GM23338 (cell line): ENCODE results near the gene ATP13A4. TPM values are rescaled to one million over a fixed set of nuclear protein-coding genes. Genes with fewer than 3 reads are reported as not detected.

Source experiments
- ATAC-seq: fragments of 200-7000 bp; cut with Tn5 transposase; 3 replicates; pipeline ENCODE4 v1.9.1; 2020
- DNase-seq: peaks from one replicate; pipeline ENCODE4 v3.0.0-alpha.2; 2015; ENCODE audit warnings: low spot score
- H2AFZ ChIP-seq: fragments of 200-600 bp; sonication (generic); 2 replicates; pipeline ENCODE4 v1.8.0; 2016; ENCODE audit warnings: antibody characterized with exemption, mild to moderate bottlenecking, moderate library complexity
- H3F3A ChIP-seq: fragments of 200-600 bp; sonication (generic); replicated peaks from 2 replicates; pipeline ENCODE4 v1.8.0; 2017; ENCODE audit warnings: antibody characterized with exemption, mixed run types, low read depth
- H3K27ac ChIP-seq: fragments of 200-600 bp; sonication (generic); 2 replicates; pipeline ENCODE4 v1.6.1; 2016; ENCODE audit warnings: low read depth
- H3K27me3 ChIP-seq: fragments of 200-600 bp; sonication (generic); 2 replicates; pipeline ENCODE4 v1.8.0; 2016; ENCODE audit warnings: mild to moderate bottlenecking, mixed run types, moderate library complexity; ENCODE audit not compliant: insufficient read depth
- H3K36me3 ChIP-seq: fragments of 200-600 bp; sonication (generic); 2 replicates; pipeline ENCODE4 v1.8.0; 2016; ENCODE audit warnings: mild to moderate bottlenecking; ENCODE audit not compliant: insufficient read depth
- H3K4me1 ChIP-seq: fragments of 200-600 bp; sonication (generic); 2 replicates; pipeline ENCODE4 v1.8.0; 2016; ENCODE audit warnings: mild to moderate bottlenecking, moderate library complexity; ENCODE audit not compliant: insufficient read depth
- H3K4me2 ChIP-seq: fragments of 200-600 bp; sonication (generic); 2 replicates; pipeline ENCODE4 v1.7.1; 2017; ENCODE audit warnings: mixed run types
- H3K4me3 ChIP-seq: fragments of 200-600 bp; sonication (generic); 2 replicates; pipeline ENCODE4 v1.6.1; 2016; ENCODE audit warnings: mixed run types
- H3K79me2 ChIP-seq: fragments of 200-600 bp; sonication (generic); replicated peaks from 2 replicates; pipeline ENCODE4 v1.8.0; 2017; ENCODE audit warnings: mild to moderate bottlenecking; ENCODE audit not compliant: insufficient read depth
- H3K9me2 ChIP-seq: fragments of 200-600 bp; sonication (generic); 2 replicates; pipeline ENCODE4 v1.8.0; 2017; ENCODE audit not compliant: insufficient read depth
- H4K20me1 ChIP-seq: fragments of 200-600 bp; sonication (generic); replicated peaks from 2 replicates; pipeline ENCODE4 v1.8.0; 2017; ENCODE audit warnings: mild to moderate bottlenecking; ENCODE audit not compliant: insufficient read depth
- H3K27ac Mint-ChIP-seq: 2 replicates; pipeline ENCODE4 v1.8.0; 2020; ENCODE audit warnings: inconsistent platforms, mild to moderate bottlenecking, moderate library complexity, mixed read lengths
- H3K27me3 Mint-ChIP-seq: 3 replicates; pipeline ENCODE4 v1.8.0; 2022; ENCODE audit warnings: low read depth, mild to moderate bottlenecking, moderate library complexity, mixed read lengths, inconsistent platforms; ENCODE audit not compliant: insufficient read depth, poor library complexity
- H3K36me3 Mint-ChIP-seq: 3 replicates; pipeline ENCODE4 v1.8.0; 2021; ENCODE audit warnings: low read depth, mild to moderate bottlenecking, inconsistent platforms, moderate library complexity, mixed read lengths
- H3K4me1 Mint-ChIP-seq: 3 replicates; pipeline ENCODE4 v1.8.0; 2020; ENCODE audit warnings: mild to moderate bottlenecking, inconsistent platforms, mixed read lengths
- H3K4me3 Mint-ChIP-seq: 3 replicates; pipeline ENCODE4 v1.8.0; 2021; ENCODE audit warnings: moderate library complexity, mild to moderate bottlenecking, inconsistent platforms, mixed read lengths
- H3K9me3 Mint-ChIP-seq: 3 replicates; pipeline ENCODE4 v1.8.0; 2020; ENCODE audit warnings: moderate library complexity, mild to moderate bottlenecking, inconsistent platforms, mixed read lengths
- CTCF ChIP-seq, 2 experiments: fragments of 200-600 bp in 1 of 2; sonication (generic) in 1 of 2; conservative IDR thresholded peaks; 2 replicates each; pipeline versions ENCODE4 v1.5.1 to v1.6.1; 2016 to 2017; ENCODE audit warnings: antibody characterized with exemption in 2 of 2, low read depth in 2 of 2, mild to moderate bottlenecking in 2 of 2, moderate library complexity in 1 of 2
- STAT1 ChIP-seq: IDR thresholded peaks from one replicate; pipeline ENCODE4 v1.6.1; 2016; ENCODE audit warnings: antibody characterized with exemption; ENCODE audit not compliant: unreplicated experiment
- ZNF331 ChIP-seq: fragments of 250-450 bp; sonication (Bioruptor Pico); IDR thresholded peaks from 2 replicates; pipeline ENCODE4 v1.5.0; 2020; ENCODE audit warnings: low read depth, mild to moderate bottlenecking, moderate library complexity
- polyA plus RNA-seq: library from polyadenylated mRNA; unstranded; fragments of >200 nt; fragmentation: Nextera tagmentation; extraction: Ambion mirVana; gene quantifications from 2 replicates; pipeline ENCODE4 v1.2.1, GENCODE V29; 2016
- total RNA-seq: library from RNA; depleted of rRNA; stranded (reverse); fragments of >200 nt; shearing (Covaris generic); gene quantifications from 2 replicates; pipeline ENCODE4 v1.2.3, GENCODE V29; 2014
- TF ChIP-seq, protein P1 (sequence below): fragments of 250-450 bp; sonication (Bioruptor Pico); IDR thresholded peaks from 2 replicates; pipeline ENCODE4 v1.5.0; 2020; ENCODE audit warnings: mild to moderate bottlenecking, moderate library complexity

Gene ATP13A4
- total and polyA plus RNA-seq, 2 experiments from 2014 or later, result not detected

- no peak for TF ChIP-seq CTCF (conservative IDR thresholded peaks at IDR 0.05; ENCODE audit: low read depth in 2 of 2)
- TF ChIP-seq, protein P1, sequence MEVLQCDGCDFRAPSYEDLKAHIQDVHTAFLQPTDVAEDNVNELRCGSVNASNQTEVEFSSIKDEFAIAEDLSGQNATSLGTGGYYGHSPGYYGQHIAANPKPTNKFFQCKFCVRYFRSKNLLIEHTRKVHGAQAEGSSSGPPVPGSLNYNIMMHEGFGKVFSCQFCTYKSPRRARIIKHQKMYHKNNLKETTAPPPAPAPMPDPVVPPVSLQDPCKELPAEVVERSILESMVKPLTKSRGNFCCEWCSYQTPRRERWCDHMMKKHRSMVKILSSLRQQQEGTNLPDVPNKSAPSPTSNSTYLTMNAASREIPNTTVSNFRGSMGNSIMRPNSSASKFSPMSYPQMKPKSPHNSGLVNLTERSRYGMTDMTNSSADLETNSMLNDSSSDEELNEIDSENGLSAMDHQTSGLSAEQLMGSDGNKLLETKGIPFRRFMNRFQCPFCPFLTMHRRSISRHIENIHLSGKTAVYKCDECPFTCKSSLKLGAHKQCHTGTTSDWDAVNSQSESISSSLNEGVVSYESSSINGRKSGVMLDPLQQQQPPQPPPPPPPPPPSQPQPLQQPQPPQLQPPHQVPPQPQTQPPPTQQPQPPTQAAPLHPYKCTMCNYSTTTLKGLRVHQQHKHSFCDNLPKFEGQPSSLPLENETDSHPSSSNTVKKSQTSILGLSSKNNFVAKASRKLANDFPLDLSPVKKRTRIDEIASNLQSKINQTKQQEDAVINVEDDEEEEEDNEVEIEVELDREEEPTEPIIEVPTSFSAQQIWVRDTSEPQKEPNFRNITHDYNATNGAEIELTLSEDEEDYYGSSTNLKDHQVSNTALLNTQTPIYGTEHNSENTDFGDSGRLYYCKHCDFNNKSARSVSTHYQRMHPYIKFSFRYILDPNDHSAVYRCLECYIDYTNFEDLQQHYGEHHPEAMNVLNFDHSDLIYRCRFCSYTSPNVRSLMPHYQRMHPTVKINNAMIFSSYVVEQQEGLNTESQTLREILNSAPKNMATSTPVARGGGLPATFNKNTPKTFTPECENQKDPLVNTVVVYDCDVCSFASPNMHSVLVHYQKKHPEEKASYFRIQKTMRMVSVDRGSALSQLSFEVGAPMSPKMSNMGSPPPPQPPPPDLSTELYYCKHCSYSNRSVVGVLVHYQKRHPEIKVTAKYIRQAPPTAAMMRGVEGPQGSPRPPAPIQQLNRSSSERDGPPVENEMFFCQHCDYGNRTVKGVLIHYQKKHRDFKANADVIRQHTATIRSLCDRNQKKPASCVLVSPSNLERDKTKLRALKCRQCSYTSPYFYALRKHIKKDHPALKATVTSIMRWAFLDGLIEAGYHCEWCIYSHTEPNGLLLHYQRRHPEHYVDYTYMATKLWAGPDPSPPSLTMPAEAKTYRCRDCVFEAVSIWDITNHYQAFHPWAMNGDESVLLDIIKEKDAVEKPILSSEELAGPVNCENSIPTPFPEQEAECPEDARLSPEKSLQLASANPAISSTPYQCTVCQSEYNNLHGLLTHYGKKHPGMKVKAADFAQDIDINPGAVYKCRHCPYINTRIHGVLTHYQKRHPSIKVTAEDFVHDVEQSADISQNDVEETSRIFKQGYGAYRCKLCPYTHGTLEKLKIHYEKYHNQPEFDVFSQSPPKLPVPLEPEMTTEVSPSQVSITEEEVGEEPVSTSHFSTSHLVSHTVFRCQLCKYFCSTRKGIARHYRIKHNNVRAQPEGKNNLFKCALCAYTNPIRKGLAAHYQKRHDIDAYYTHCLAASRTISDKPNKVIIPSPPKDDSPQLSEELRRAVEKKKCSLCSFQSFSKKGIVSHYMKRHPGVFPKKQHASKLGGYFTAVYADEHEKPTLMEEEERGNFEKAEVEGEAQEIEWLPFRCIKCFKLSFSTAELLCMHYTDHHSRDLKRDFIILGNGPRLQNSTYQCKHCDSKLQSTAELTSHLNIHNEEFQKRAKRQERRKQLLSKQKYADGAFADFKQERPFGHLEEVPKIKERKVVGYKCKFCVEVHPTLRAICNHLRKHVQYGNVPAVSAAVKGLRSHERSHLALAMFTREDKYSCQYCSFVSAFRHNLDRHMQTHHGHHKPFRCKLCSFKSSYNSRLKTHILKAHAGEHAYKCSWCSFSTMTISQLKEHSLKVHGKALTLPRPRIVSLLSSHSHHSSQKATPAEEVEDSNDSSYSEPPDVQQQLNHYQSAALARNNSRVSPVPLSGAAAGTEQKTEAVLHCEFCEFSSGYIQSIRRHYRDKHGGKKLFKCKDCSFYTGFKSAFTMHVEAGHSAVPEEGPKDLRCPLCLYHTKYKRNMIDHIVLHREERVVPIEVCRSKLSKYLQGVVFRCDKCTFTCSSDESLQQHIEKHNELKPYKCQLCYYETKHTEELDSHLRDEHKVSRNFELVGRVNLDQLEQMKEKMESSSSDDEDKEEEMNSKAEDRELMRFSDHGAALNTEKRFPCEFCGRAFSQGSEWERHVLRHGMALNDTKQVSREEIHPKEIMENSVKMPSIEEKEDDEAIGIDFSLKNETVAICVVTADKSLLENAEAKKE, result no peak
- no peak for TF ChIP-seq STAT1
Measured at GRCh38 chr3:193585530-193585929, 30.8 kb upstream of the ATP13A4 start (continued).

DNA sequence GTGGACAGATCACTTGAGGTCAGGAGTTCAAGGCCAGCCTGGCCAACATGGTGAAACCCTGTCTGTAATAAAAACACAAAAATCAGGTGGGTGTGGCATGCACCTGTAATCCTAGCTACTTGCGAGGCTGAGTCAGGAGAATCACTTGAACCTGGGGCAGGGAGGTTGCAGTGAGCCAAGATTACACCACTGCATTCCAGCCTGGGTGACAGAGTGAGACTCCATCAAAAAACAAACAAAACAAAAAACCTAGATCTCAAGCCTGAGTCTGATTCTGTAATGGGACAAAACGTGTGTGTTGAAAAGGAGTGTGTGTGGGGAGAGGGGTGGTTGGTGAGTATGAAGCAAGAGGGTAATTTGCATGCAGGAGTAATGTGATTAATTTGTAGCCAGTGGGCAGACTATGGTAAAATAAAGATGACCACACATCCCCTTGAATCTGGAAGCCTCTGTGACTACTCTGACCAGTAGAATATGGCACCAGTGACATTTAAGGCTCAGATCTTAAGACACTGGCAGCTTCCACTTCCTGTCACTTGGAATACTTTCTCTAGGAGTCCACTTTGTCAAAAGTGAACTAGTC, 19.9 kb upstream of the ATP13A4 start:
- no peak for ATAC-seq
- no peaks in the 10 kb centered on the region for H3K9me3 Mint-ChIP-seq
- peaks cover 25% of the 10 kb centered on the region for H3K4me1 ChIP-seq
- no peak overlapping the region for H3K27ac ChIP-seq
- no peaks in the 10 kb centered on the region for H3F3A ChIP-seq
- no peak overlapping the region for H3K4me3 Mint-ChIP-seq
- H3K27me3 Mint-ChIP-seq, result peaks cover 4% of the 10 kb centered on the region
- DNase-seq, result no peak
- no peak for TF ChIP-seq ZNF331 (CRISPR knock-in tag)
- H2AFZ ChIP-seq, result peak overlapping the region; percentile 38; the same call in 1 of the 2 replicates
- H3K4me1 Mint-ChIP-seq, result peaks cover 21% of the 10 kb centered on the region
- no peaks in the 10 kb centered on the region for H3K36me3 ChIP-seq
- H3K36me3 Mint-ChIP-seq, result no peaks in the 10 kb centered on the region
- H4K20me1 ChIP-seq, result no peaks in the 10 kb centered on the region
- no peaks in the 10 kb centered on the region for H3K9me2 ChIP-seq
- no peak overlapping the region for H3K4me2 ChIP-seq
- no peaks in the 10 kb centered on the region for H3K27me3 ChIP-seq
- no peaks in the 10 kb centered on the region for H3K79me2 ChIP-seq
- no peak overlapping the region for H3K27ac Mint-ChIP-seq
- H3K4me3 ChIP-seq, result no peak overlapping the region
